ENCODE results near the gene RPL18.

RPL18 gene

GRCh38 chr19:48629297-48629598 lies 10.3 kb upstream of the RPL18 start:
- no peak for FAIRE-seq

GRCh38 chr19:48628486-48629296 lies 9.7 kb upstream of the RPL18 start:
- FAIRE-seq = no peak

- FAIRE-seq = no peak
Observed at GRCh38 chr19:48627865-48628314, 8.9 kb upstream of the RPL18 start.

- FAIRE-seq = no peak
Observed at GRCh38 chr19:48627201-48627864, 8.4 kb upstream of the RPL18 start.

GRCh38 chr19:48625891-48626327 lies 6.9 kb upstream of the RPL18 start:
- no peak for FAIRE-seq

GRCh38 chr19:48624791-48625723 lies 6.1 kb upstream of the RPL18 start:
- no peak for FAIRE-seq

GRCh38 chr19:48624067-48624594 lies 5.2 kb upstream of the RPL18 start:
- no peak for FAIRE-seq

- no peak for FAIRE-seq
Observed at GRCh38 chr19:48623556-48624066, 4.6 kb upstream of the RPL18 start.

GRCh38 chr19:48619692-48620585 lies 961 bp upstream of the RPL18 start:
- FAIRE-seq = no peak

GRCh38 chr19:48618278-48618915 lies 581 bp downstream of the RPL18 start:
- FAIRE-seq = no peak

GRCh38 chr19:48617146-48617937 lies 1.6 kb downstream of the RPL18 start:
- no peak for FAIRE-seq

GRCh38 chr19:48616491-48617056 lies 2.4 kb downstream of the RPL18 start:
- FAIRE-seq = no peak

GRCh38 chr19:48616041-48616436 lies 2.9 kb downstream of the RPL18 start:
- FAIRE-seq = no peak

GRCh38 chr19:48615231-48616040 lies 3.5 kb downstream of the RPL18 start:
- FAIRE-seq = no peak

- no peak for FAIRE-seq
Observed at GRCh38 chr19:48614436-48615230, 4.3 kb downstream of the RPL18 start, which contains the start of gene FAM83E. Gene FAM83E (minus strand): TSS chr19:48615076. CDS start chr19:48613372, 1,704 bp downstream.

GRCh38 chr19:48613852-48614435 lies 5.0 kb downstream of the RPL18 start:
- FAIRE-seq = no peak

GRCh38 chr19:48613024-48613851 lies 5.7 kb downstream of the RPL18 start:
- no peak for FAIRE-seq
